ENCODE results near the gene DYNLRB2.

Gene DYNLRB2

GRCh38 chr16:80569440-80570105 is 28.8 kb downstream of the DYNLRB2 start:
- peaks cover 4% of the 10 kb centered on the region; the same call in 1 of the 2 replicates for H3K27me3 ChIP-seq (ENCODE audit: low read depth, low read length)
- no peak overlapping the region for H3K4me3 ChIP-seq (ENCODE audit: low read length)
- H3K4me2 ChIP-seq (ENCODE audit: low read length) = no peak overlapping the region
- H3K79me2 ChIP-seq (ENCODE audit: low read length) = no peaks in the 10 kb centered on the region
- H2AFZ ChIP-seq (ENCODE audit: low read depth, low read length) = no peak overlapping the region
- H3K9me3 ChIP-seq (ENCODE audit: insufficient read depth, low read length) = no peaks in the 10 kb centered on the region
- TF ChIP-seq CTCF (IDR thresholded peaks at IDR 0.05; ENCODE audit: low read depth, low read length) (no peak), EZH2phosphoT487 (IDR thresholded peaks at IDR 0.05; ENCODE audit: low read depth) (no peak)
- no peaks in the 10 kb centered on the region for H3K4me1 ChIP-seq (ENCODE audit: low read length)
- H3K9ac ChIP-seq (ENCODE audit: low read length) = no peak overlapping the region
- H4K20me1 ChIP-seq (ENCODE audit: insufficient read depth, low read length) = no peaks in the 10 kb centered on the region
- H3K27ac ChIP-seq (ENCODE audit: low read length) = no peak overlapping the region
- H3K36me3 ChIP-seq (replicated peaks; ENCODE audit: low read depth, low read length) = no peaks in the 10 kb centered on the region

- no peaks in the 10 kb centered on the region for H4K20me1 ChIP-seq (ENCODE audit: insufficient read depth, low read length)
- no peak overlapping the region for H3K4me2 ChIP-seq (ENCODE audit: low read length)
- no peaks in the 10 kb centered on the region for H3K9me3 ChIP-seq (ENCODE audit: insufficient read depth, low read length)
- H3K27ac ChIP-seq (ENCODE audit: low read length) = no peak overlapping the region
- no peaks in the 10 kb centered on the region for H3K4me1 ChIP-seq (ENCODE audit: low read length)
- H2AFZ ChIP-seq (ENCODE audit: low read depth, low read length) = no peak overlapping the region
- H3K9ac ChIP-seq (ENCODE audit: low read length) = no peak overlapping the region
- H3K4me3 ChIP-seq (ENCODE audit: low read length) = no peak overlapping the region
- no peaks in the 10 kb centered on the region for H3K36me3 ChIP-seq (replicated peaks; ENCODE audit: low read depth, low read length)
- peaks cover 4% of the 10 kb centered on the region; the same call in 1 of the 2 replicates for H3K27me3 ChIP-seq (ENCODE audit: low read depth, low read length)
- H3K79me2 ChIP-seq (ENCODE audit: low read length) = no peaks in the 10 kb centered on the region
- no peak for TF ChIP-seq CTCF (IDR thresholded peaks at IDR 0.05; ENCODE audit: low read depth, low read length)
- no peak for TF ChIP-seq EZH2phosphoT487 (IDR thresholded peaks at IDR 0.05; ENCODE audit: low read depth)
These were observed 29.3 kb downstream of the DYNLRB2 start for GRCh38 chr16:80570106-80570478.

- Histone ChIP-seq H3K27me3 (ENCODE audit: low read depth, low read length) (0 out of 2 replicates have a peak, but pooled peaks cover 4% of the 10 kb centered on the region), H3K27ac (ENCODE audit: low read length) (no peak overlapping the region), H3K4me1 (ENCODE audit: low read length) (no peaks in the 10 kb centered on the region), H3K9me3 (ENCODE audit: insufficient read depth, low read length) (no peaks in the 10 kb centered on the region), H4K20me1 (ENCODE audit: insufficient read depth, low read length) (no peaks in the 10 kb centered on the region), H3K9ac (ENCODE audit: low read length) (no peak overlapping the region), H2AFZ (ENCODE audit: low read depth, low read length) (no peak overlapping the region), H3K36me3 (replicated peaks; ENCODE audit: low read depth, low read length) (no peaks in the 10 kb centered on the region), H3K4me3 (ENCODE audit: low read length) (no peak overlapping the region), H3K4me2 (ENCODE audit: low read length) (no peak overlapping the region), H3K79me2 (ENCODE audit: low read length) (no peaks in the 10 kb centered on the region)
- no peak for TF ChIP-seq EZH2phosphoT487 (IDR thresholded peaks at IDR 0.05; ENCODE audit: low read depth)
- TF ChIP-seq CTCF (IDR thresholded peaks at IDR 0.05; ENCODE audit: low read depth, low read length) = no peak
These were observed 32.9 kb downstream of the DYNLRB2 start for GRCh38 chr16:80573700-80574120.

GRCh38 chr16:80576343-80576912 is 35.6 kb downstream of the DYNLRB2 start:
- H2AFZ ChIP-seq (ENCODE audit: low read depth, low read length) = no peak overlapping the region
- no peak overlapping the region for H3K4me2 ChIP-seq (ENCODE audit: low read length)
- H3K79me2 ChIP-seq (ENCODE audit: low read length) = no peaks in the 10 kb centered on the region
- H3K36me3 ChIP-seq (replicated peaks; ENCODE audit: low read depth, low read length) = no peaks in the 10 kb centered on the region
- H3K4me1 ChIP-seq (ENCODE audit: low read length) = peaks cover 22% of the 10 kb centered on the region
- peaks cover 3% of the 10 kb centered on the region; the same call in 1 of the 2 replicates for H3K27me3 ChIP-seq (ENCODE audit: low read depth, low read length)
- H4K20me1 ChIP-seq (ENCODE audit: insufficient read depth, low read length) = 0 out of 2 replicates have a peak, but pooled peaks cover 3% of the 10 kb centered on the region
- H3K27ac ChIP-seq (ENCODE audit: low read length) = no peak overlapping the region
- no peak for TF ChIP-seq CTCF (IDR thresholded peaks at IDR 0.05; ENCODE audit: low read depth, low read length)
- no peak for TF ChIP-seq EZH2phosphoT487 (IDR thresholded peaks at IDR 0.05; ENCODE audit: low read depth)
- H3K4me3 ChIP-seq (ENCODE audit: low read length) = no peak overlapping the region
- no peaks in the 10 kb centered on the region; the same call in 1 of the 2 replicates for H3K9me3 ChIP-seq (ENCODE audit: insufficient read depth, low read length)
- no peak overlapping the region for H3K9ac ChIP-seq (ENCODE audit: low read length)
